GM12878 (cell line): Measurements from ENCODE around the gene NSL1. TPM values are rescaled to one million over a fixed set of nuclear protein-coding genes. Genes with fewer than 3 reads are reported as not detected.

Source experiments
- EP300 ChIP-seq, 2 experiments: fragments of 150-350 bp in 1 of 2; IDR thresholded peaks; 2 replicates each; pipeline ENCODE4 v1.6.1; 2011 to 2012; ENCODE audit warnings: low read depth in 2 of 2, low read length in 2 of 2, borderline replicate concordance in 1 of 2, improper control_type of control experiment in 1 of 2, inconsistent platforms in 1 of 2; ENCODE audit not compliant: control insufficient read depth in 1 of 2
- HDGF ChIP-seq: fragments of 450-650 bp; IDR thresholded peaks from 2 replicates; pipeline ENCODE4 v1.6.1; 2016; ENCODE audit warnings: antibody characterized with exemption
- IKZF1 ChIP-seq: fragments of 450-650 bp; conservative IDR thresholded peaks from 2 replicates; pipeline ENCODE4 v1.6.1; 2017; ENCODE audit warnings: antibody characterized with exemption, mild to moderate bottlenecking
- IRF4 ChIP-seq: IDR thresholded peaks from 2 replicates; pipeline ENCODE4 v1.6.1; 2011; ENCODE audit warnings: low read depth, low read length
- MXI1 ChIP-seq: fragments of 150-350 bp; IDR thresholded peaks from 2 replicates; pipeline ENCODE4 v1.6.1; 2011; ENCODE audit warnings: low read depth, mild to moderate bottlenecking, inconsistent platforms, low read length, improper control_type of control experiment
- PKNOX1 ChIP-seq: fragments of 450-650 bp; IDR thresholded peaks from 2 replicates; pipeline ENCODE4 v1.6.1; 2016; ENCODE audit warnings: mild to moderate bottlenecking
- POLR2AphosphoS5 ChIP-seq: IDR thresholded peaks from 2 replicates; pipeline ENCODE4 v1.6.1; 2011; ENCODE audit warnings: mild to moderate bottlenecking, low read length, inconsistent platforms
- POU2F2 ChIP-seq: IDR thresholded peaks from 3 replicates; pipeline ENCODE4 v1.6.1; 2011; ENCODE audit warnings: low read depth, mild to moderate bottlenecking, low read length, borderline replicate concordance
- RB1 ChIP-seq: fragments of 450-650 bp; formaldehyde crosslinking; IDR thresholded peaks from 2 replicates; pipeline ENCODE4 v1.6.1; 2017; ENCODE audit warnings: mild to moderate bottlenecking, borderline replicate concordance
- SKIL ChIP-seq: fragments of 450-650 bp; IDR thresholded peaks from 2 replicates; pipeline ENCODE4 v1.6.1; 2017; ENCODE audit warnings: mild to moderate bottlenecking, low read depth, inconsistent platforms; ENCODE audit not compliant: poor library complexity, severe bottlenecking
- YY1 ChIP-seq: IDR thresholded peaks from 2 replicates; pipeline ENCODE4 v1.6.1; 2011; ENCODE audit warnings: low read depth, mild to moderate bottlenecking, low read length
- ZNF384 ChIP-seq: IDR thresholded peaks from 2 replicates; pipeline ENCODE4 v1.6.1; 2012; ENCODE audit warnings: low read depth, mild to moderate bottlenecking, low read length, improper control_type of control experiment, borderline replicate concordance
- ZNF622 ChIP-seq: fragments of 450-650 bp; IDR thresholded peaks from 2 replicates; pipeline ENCODE4 v1.6.1; 2017; ENCODE audit warnings: mild to moderate bottlenecking, inconsistent platforms
- polyA plus RNA-seq, 11 experiments: library from polyadenylated mRNA; depleted of rRNA in 4 of 11; unstranded in 6 of 11; stranded (reverse) in 5 of 11; fragments of >200 nt; fragmentation: Nextera tagmentation in 4 of 11; fragmentation: Illumina TruSeq in 1 of 11; extraction: Ambion mirVana in 4 of 11; extraction: Trizol in 1 of 11; gene quantifications; 1 replicate in 1 of 11; 2 replicates in 10 of 11; pipeline versions ENCODE4 v1.2.1 to v1.2.3, GENCODE V29; 2011 to 2016; ENCODE audit warnings: inconsistent platforms in 2 of 11, missing spikeins in 2 of 11, low read depth in 1 of 11
- total RNA-seq, 4 experiments: library from RNA; depleted of rRNA in 3 of 4; stranded (reverse); fragments of >200 nt in 3 of 4; fragmentation: Illumina TruSeq in 1 of 4; extraction: Trizol in 1 of 4; gene quantifications; 2 replicates each; pipeline versions ENCODE4 v1.2.1 to v1.2.3, GENCODE V29; 2013 to 2021
- TF ChIP-seq, protein P1 (sequence below): IDR thresholded peaks from 2 replicates; pipeline ENCODE4 v1.6.1; 2011; ENCODE audit warnings: mild to moderate bottlenecking, low read depth, low read length, moderate library complexity; ENCODE audit not compliant: insufficient replicate concordance
- TF ChIP-seq, protein P2 (sequence below): IDR thresholded peaks from 2 replicates; pipeline ENCODE4 v1.6.1; 2012; ENCODE audit warnings: low read depth, low read length, improper control_type of control experiment
- TF ChIP-seq, protein P3 (sequence below): IDR thresholded peaks from 2 replicates; pipeline ENCODE4 v1.6.1; 2012; ENCODE audit warnings: low read depth, low read length, improper control_type of control experiment

Gene NSL1
- total and polyA plus RNA-seq, 10 of the 15 experiments (the other 5 are each of a cell fraction or from before 2014, with no cell fraction given), result 36.7 to 74.2 (median 46.4) TPM

GRCh38 chr1:212700223-212700891 is 91.2 kb downstream of the NSL1 start (continued):
- TF ChIP-seq HDGF (no peak), PKNOX1 (peak; percentile 80), YY1 (0 out of 2 replicates have a peak, but pooled peaks have one; percentile 26), SKIL (no peak), POU2F2 (no peak), MXI1 (peak; percentile 21; the same call in 1 of the 2 replicates), IRF4 (no peak), EP300 (IDR thresholded peaks at IDR 0.05; ENCODE audit: borderline replicate concordance in 1 of 2, control insufficient read depth in 1 of 2, low read depth in 2 of 2, low read length in 2 of 2) (no peak), ZNF384 (no peak), IKZF1 (peak; percentile 85), ZNF622 (no peak), POLR2AphosphoS5 (no peak), RB1 (0 out of 2 replicates have a peak, but pooled peaks have one; percentile 66)
- TF ChIP-seq, protein P1, sequence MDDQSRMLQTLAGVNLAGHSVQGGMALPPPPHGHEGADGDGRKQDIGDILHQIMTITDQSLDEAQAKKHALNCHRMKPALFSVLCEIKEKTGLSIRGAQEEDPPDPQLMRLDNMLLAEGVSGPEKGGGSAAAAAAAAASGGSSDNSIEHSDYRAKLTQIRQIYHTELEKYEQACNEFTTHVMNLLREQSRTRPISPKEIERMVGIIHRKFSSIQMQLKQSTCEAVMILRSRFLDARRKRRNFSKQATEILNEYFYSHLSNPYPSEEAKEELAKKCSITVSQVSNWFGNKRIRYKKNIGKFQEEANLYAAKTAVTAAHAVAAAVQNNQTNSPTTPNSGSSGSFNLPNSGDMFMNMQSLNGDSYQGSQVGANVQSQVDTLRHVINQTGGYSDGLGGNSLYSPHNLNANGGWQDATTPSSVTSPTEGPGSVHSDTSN, result peak; percentile 69
- TF ChIP-seq, protein P2, sequence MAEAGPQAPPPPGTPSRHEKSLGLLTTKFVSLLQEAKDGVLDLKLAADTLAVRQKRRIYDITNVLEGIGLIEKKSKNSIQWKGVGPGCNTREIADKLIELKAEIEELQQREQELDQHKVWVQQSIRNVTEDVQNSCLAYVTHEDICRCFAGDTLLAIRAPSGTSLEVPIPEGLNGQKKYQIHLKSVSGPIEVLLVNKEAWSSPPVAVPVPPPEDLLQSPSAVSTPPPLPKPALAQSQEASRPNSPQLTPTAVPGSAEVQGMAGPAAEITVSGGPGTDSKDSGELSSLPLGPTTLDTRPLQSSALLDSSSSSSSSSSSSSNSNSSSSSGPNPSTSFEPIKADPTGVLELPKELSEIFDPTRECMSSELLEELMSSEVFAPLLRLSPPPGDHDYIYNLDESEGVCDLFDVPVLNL, result no peak
- TF ChIP-seq, protein P3, sequence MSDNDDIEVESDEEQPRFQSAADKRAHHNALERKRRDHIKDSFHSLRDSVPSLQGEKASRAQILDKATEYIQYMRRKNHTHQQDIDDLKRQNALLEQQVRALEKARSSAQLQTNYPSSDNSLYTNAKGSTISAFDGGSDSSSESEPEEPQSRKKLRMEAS, result 0 out of 2 replicates have a peak, but pooled peaks have one; percentile 46
